HEK293 (cell line): Measurements from ENCODE around the gene CAPN12.

Experiments
- CTCF ChIP-seq: fragments of 450-650 bp; formaldehyde crosslinking; IDR thresholded peaks from 2 replicates; pipeline ENCODE4 v1.5.1; 2016; ENCODE audit warnings: missing biosample characterization, missing genetic modification characterization
- REST ChIP-seq: fragments of 450-650 bp; formaldehyde crosslinking; IDR thresholded peaks from 2 replicates; pipeline ENCODE4 v1.5.1; 2016; ENCODE audit warnings: missing biosample characterization, missing genetic modification characterization
- TRIM28 ChIP-seq: IDR thresholded peaks from 2 replicates; pipeline ENCODE4 v1.6.1; 2011; ENCODE audit warnings: low read length, control low read depth, borderline replicate concordance
- ZBTB26 ChIP-seq: fragments of 450-650 bp; formaldehyde crosslinking; optimal IDR thresholded peaks from 2 replicates; pipeline ENCODE3; 2016; ENCODE audit warnings: missing biosample characterization, mild to moderate bottlenecking, missing genetic modification characterization
- ZNF202 ChIP-seq: fragments of 450-650 bp; formaldehyde crosslinking; IDR thresholded peaks from 2 replicates; pipeline ENCODE4 v1.5.1; 2016; ENCODE audit warnings: missing biosample characterization, missing genetic modification characterization, borderline replicate concordance
- ZNF626 ChIP-seq: fragments of 450-650 bp; sonication (Bioruptor Pico); formaldehyde crosslinking; IDR thresholded peaks from 2 replicates; pipeline ENCODE4 v1.5.1; 2018; ENCODE audit warnings: missing biosample characterization, missing genetic modification characterization, inconsistent platforms
- ZNF704 ChIP-seq: fragments of 450-650 bp; formaldehyde crosslinking; IDR thresholded peaks from 2 replicates; pipeline ENCODE4 v1.5.1; 2016; ENCODE audit warnings: missing biosample characterization, missing genetic modification characterization
- ZNF747 ChIP-seq: fragments of 450-650 bp; formaldehyde crosslinking; IDR thresholded peaks from 2 replicates; pipeline ENCODE4 v1.5.1; 2016; ENCODE audit warnings: missing biosample characterization, missing genetic modification characterization
- ZNF830 ChIP-seq: fragments of 450-650 bp; IDR thresholded peaks from 2 replicates; pipeline ENCODE4 v1.5.0; 2018; ENCODE audit warnings: missing biosample characterization, missing genetic modification characterization, low read depth, mild to moderate bottlenecking, moderate library complexity

- TF ChIP-seq TRIM28 (no peak), ZBTB26 (no peak), CTCF (tag by site-specific recombination) (no peak), ZNF626 (tag by site-specific recombination) (no peak), ZNF830 (no peak), ZNF202 (tag by site-specific recombination) (no peak), ZNF747 (tag by site-specific recombination) (no peak), ZNF704 (tag by site-specific recombination) (no peak), REST (no peak)
Observed at GRCh38 chr19:38697197-38697596, 47.1 kb downstream of the CAPN12 start.
